GM18868 (cell line): Measurements from ENCODE around the gene ATF6B.
"Not testable (repeated sequence)": the region's sequence is repeated elsewhere in the genome, so short reads cannot be mapped to it uniquely, and the experiment has no call there.

Experiments used
- ATAC-seq: cut with Tn5 transposase; IDR thresholded peaks from one replicate; pipeline ENCODE4 v1.9.1; 2021; ENCODE audit warnings: mild to moderate bottlenecking, moderate library complexity; ENCODE audit not compliant: unreplicated experiment

Gene ATF6B

DNA sequence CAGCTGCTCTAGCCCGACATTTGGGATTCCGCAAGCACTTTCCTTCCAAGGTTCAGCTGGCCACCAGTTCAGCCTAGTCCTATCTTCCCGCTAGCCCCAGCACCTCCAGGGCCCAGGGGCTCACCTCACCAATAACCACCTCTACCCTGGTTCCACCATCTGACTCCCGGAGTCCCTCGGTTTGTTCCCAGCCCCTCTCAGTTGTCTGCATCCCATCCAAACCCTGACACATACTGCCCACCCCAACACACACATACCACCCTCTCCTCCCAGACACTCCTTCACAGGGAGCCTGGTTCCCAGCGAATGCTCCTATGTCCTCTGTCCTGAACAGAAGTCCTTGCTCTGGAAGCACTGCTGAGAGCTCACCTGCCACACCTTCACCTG is 19.3 kb downstream of the ATF6B start:
- no peak for ATAC-seq

DNA sequence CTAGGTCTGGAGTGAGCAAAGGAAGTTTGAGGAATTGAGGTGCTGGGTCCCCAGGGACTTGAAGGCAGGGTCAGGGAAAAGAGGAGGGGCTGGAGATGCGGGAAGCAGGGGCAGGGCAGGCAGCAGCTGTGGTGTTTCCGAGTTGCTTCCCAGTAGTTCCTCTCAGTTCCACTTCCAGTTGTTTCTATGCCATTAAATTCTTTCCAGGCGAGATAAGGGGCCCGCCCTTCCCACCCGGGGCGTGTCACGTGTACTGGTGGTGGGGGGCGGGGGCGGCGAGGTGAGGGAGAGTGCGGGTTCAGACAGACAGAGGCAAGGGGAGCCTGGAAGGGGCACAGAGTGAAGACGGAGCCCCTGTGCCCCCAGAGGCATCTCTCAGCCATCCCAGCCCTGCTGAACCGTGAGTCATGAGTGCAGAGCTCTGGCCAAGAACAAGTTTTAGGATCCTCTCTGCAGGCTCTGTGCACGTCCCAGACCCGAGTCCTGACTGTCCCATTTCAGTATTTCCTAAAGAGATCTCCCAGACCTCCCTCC is 19.9 kb downstream of the ATF6B start:
- ATAC-seq, result no peak

DNA sequence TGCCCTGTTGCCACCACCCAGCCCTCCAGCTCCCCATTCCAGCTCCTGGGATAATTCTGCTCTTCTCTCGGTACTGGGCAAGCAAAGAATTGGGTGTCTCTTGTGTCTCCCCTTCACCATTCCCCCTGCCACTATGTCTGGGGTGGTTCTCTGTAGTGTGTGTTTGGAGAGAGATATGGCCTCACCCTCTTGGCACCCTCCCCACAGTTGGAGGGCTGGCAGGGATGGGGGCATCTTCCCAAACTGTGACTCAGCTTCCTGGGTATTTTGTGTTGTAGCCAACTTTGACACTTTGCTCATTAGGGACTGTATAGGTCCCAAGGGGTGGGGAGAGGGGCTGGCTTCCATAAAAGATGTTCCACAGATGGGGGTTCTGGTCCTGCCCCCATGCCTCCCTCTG is 20.6 kb downstream of the ATF6B start:
- ATAC-seq, result no peak

DNA sequence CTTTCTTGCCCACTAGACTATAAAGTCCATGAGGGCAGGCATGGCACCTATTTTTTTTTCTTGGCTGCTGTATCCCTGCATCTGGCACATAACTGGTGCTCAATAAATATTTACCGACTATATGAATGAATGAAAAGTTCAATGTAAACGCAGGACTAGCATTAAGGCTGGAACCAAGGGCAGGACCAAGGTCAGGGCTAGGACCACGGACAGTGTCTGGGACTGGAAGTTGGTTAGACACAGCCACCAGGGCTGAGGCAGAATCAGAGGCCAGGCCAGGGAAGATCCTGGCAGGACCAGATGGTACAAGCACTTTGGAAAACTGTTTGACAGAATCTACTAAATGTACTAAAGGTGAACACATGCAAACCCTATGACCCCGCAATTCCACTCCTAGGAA is 22.6 kb downstream of the ATF6B start:
- ATAC-seq, result no peak

DNA sequence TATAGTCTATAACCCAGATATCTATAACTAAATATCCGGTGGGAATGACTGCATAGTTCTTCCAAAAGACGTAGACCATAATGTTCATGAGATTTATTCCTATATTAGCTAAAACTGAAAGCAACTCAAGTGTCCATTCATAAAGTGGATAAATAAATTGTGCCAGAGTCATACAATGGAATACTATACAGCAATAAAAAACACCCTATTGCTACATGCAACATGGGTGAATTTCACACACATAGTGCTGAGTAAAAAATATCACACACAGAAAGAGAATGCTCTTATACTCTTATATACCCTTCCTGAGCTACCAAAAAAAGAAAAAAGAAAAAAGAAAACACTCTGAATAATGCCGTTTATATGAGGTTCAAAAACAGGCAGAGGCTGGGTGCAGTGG is 25.8 kb downstream of the ATF6B start:
- no peak for ATAC-seq

DNA sequence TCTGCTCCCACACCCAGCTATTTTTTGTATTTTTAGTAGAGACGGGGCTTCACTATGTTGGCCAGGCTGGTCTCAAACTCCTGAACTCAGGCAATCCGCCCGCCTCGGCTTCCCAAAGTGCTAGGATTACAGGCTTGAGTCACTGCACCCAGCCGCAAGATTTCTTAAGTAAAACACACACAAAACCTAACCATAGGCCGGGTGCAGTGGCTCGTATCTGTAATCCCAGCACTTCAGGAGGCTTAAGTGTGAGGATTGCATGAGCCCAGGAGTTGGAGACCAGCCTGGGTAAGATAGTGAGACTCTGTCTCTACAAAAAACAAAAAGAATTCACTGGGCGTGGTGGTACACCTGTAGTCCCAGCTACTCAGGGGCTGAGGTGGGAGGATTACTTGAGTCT is 27.8 kb downstream of the ATF6B start:
- not testable (repeated sequence) for ATAC-seq

DNA sequence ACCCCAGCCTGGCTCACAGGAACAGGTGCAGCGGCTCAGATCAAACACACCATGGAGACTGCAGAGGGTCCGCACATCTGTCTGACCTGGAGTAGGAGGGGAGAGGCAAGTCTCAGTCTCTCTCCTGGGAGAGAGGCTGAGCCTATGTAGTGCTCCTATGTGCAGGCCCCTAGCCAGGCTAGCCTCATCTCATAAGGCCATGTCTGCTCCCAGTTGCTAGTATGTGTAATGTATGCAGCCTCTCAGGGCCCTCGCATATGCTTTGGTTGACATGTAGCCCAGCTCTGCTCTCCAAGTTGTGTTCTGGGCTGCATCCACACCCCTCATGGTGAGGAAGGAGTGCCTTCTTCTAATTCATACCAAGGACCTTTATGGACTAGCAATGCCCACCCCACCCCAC is 30.7 kb downstream of the ATF6B start:
- no peak for ATAC-seq

DNA sequence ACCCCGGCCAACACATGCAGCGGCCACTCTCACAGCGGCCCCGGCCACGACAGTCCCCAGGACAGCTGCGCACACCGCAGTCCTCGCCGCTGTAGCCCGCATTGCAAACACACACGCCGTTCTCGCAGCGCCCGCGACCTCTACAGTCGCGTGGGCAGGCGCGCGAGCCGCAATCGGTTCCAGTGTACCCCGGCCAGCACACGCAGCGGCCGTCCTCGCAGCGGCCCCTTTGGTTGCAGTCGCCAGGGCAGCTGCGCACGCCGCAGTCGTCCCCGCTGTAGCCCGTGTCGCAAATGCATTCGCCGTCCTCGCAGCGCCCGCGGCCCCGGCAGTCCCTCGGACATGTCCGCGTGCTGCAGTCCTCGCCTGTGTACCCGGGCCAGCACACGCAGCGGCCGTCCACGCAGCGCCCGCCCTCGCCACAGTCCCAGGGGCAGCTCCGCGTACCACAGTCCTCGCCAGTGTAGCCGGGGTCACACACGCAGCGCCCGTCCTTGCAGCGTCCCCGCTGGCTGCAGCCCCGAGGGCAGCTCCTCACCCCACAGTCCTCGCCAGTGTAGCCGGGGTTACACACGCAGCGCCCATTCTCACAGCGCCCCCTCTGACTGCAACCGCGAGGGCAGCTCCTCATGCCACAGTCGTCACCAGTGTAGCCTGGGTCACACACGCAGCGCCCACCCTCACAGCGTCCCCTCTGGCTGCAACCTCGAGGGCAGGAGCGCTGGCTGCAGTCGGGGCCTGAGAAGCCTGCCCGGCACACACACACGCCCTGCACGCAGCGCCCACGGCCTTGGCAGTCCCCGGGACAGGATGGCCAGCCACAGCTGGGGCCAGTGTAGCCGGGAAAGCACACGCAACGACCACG is 31.4 kb downstream of the ATF6B start:
- no peak for ATAC-seq

DNA sequence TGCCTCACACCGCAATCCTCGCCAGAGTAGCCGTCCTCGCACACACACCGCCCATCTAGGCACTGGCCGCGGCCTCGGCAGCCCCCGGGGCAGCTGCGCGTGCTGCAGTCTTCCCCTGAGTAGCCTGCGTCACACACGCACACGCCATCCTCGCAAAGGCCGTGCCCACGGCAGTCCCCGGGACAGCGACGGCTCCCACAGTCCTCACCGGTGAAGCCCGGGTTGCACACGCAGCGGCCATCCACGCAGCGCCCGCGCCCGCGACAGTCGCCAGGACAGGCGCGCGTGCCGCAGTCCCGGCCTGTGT is 32.0 kb downstream of the ATF6B start:
- no peak for ATAC-seq

DNA sequence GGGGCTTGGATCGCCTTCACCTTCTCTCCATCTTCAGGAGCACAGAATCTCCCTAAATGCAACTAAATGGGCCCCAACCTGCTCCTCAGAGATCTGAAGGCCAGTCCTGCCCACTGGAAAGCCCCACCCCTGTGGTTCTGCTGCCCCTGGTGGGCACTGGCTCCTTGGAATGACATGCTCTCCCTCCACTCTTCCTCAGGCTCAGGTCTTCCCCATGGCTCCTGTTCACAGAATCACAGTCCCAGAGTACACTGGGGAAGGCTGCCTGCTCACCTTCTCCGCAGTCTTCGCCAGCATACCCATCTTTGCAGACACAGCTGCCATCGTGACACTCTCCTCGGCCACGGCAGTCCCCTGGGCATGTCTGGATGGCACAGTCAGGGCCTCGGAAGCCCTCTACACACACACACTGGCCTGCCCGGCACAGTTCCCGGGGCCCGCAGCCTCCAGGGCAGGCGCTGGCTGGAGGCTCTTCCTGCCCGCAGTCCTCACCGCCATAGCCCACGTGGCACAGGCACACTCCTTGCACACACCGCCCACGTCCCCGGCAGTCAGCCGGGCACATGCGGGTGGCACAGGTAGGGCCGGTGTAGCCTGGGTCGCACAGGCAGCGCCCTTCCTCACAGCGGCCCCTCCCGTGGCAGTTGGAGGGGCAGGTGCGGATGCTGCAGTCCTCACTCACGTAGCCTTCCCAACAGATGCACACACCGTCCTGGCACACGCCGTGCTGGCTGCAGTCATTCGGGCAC is 32.5 kb downstream of the ATF6B start:
- ATAC-seq, result no peak

DNA sequence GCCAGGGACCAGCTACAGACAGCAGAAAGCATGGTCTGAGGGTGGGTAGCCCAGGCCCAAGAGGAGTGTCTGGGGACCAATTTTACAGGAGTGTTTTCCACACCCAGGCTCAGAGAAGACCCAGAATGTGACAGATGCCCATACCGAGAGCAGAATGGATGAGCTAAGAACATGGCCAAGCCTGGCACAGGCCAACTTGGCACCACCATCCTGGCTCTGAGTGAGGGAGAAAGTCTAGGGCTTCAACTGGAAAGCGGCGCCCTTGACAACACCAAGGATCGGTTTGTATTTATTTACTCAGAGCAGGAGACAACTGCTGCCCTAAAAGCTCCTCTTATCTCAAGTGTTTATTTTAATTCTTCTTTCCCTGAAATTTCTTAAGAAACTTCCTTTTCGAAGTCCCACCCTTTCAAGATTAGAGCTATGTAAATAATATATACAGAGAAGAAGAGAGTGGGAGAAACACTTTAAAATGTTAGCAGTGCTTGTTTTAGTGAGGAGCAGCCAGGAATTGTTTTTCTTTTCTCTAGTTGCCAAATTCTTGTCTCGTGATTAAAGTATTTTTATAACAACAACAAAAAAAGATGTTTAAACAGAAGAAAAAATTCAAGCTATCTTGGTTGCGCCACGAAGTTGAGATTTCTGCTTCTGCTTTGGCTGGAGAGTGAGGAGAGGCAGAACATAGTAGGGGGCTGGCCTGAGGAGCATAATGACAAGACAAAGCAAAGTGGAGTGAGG is 35.1 kb downstream of the ATF6B start:
- ATAC-seq, result no peak

DNA sequence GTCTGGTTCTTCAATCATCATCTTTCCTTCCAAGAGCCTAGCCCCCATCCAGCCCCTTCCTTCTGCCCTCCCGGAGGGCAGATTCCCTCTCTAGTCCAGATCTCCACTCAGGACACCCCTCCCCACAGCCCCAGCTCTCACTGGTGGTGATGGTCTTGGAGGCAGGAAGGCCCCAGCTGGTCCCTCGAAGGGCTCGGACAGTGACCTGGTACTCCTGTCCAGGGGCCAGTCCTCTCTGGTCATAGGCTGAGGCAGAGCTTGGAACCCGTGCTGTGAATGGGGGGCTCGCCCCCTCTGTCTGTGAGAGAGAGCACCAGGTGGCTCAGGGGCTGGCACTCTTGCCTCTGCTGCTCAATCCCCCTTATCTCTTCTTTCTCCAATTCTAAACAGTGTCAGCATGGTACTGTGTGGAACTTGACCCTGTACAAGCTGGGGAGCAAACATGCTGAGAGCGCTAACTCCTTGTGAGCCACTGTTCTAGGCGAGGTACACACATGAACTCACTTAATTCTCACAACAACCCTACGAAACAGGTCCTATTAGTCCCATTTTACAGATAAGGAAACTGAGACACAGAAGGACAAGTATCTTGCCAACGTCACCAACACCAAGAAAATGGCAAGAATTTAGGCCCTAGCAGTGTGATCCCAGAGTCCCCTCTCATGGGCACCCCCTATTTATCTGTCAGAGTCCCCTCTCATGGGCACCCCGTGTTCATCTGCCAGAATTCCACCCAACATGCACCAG is 38.8 kb downstream of the ATF6B start:
- ATAC-seq, result no peak

DNA sequence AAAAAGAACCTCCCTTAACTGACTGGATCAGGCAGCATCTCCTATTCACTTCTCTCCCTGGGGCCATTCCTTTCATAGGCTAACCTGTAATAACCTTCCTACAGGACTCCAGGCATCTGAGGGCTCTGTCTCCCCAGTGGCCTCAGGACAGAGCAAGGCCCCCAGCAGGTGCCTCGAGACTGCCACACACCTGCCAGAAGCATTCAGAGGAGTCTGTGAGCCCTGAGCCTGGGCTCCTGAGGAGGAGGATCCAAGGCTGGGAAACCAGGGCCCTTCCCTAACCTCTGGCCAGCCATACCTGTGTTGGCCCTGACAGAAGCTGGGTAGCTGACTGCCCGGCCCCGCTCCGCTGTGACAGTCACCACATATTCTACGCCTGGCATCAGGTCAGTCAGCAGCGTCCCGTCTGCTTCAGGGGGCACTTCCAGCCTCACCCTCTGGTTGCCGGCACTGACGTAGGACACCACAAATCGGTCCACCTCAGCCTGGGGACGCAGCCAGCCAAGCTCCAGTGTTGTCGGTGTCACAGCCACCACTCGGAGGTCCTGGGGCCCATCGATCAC is 39.5 kb downstream of the ATF6B start:
- ATAC-seq, result no peak

DNA sequence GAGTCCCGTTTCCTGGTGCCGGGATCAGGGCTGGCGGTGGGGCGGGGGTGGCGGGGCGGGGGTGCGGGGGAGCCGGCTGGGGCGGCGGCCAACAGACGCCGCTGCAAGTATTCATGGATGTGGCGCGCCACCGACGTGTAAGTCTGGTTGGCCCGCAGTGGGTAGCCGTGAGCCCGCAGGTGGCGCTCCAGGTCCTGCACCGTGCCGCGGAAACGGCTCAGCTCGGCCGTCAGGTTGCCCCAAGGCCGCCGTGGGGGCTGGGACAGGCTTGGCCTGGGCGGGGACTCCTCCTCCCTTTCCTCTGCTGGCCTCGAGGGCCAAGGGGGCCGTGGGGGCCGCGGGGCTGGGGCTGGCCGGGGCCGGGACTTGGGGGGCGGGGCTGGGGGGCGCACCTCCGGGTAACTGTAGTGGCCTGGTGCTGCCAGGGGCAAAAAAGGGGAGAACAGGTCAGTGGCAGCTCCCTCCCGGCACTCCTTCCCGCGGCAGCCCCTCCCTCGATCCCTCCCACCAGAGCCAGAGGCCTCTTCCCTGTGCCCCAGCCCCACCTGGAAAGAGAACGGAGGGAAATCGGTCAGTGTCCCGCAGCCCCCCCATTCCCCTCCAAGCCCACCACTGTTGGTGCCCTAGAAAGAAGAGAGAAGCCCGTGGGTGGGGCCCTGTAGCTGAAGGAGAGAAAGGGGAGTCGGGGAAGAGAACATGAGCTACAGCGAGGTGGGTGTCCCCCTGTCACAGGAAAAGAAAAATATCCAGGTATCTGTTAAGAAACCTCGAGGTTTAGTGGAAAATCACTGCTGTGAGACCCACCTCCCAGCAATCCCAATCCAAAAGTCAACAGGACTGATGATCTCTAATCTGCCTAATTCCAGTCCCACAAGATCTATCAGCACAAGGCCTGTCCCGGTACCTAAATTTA is 40.2 kb downstream of the ATF6B start:
- no peak for ATAC-seq

DNA sequence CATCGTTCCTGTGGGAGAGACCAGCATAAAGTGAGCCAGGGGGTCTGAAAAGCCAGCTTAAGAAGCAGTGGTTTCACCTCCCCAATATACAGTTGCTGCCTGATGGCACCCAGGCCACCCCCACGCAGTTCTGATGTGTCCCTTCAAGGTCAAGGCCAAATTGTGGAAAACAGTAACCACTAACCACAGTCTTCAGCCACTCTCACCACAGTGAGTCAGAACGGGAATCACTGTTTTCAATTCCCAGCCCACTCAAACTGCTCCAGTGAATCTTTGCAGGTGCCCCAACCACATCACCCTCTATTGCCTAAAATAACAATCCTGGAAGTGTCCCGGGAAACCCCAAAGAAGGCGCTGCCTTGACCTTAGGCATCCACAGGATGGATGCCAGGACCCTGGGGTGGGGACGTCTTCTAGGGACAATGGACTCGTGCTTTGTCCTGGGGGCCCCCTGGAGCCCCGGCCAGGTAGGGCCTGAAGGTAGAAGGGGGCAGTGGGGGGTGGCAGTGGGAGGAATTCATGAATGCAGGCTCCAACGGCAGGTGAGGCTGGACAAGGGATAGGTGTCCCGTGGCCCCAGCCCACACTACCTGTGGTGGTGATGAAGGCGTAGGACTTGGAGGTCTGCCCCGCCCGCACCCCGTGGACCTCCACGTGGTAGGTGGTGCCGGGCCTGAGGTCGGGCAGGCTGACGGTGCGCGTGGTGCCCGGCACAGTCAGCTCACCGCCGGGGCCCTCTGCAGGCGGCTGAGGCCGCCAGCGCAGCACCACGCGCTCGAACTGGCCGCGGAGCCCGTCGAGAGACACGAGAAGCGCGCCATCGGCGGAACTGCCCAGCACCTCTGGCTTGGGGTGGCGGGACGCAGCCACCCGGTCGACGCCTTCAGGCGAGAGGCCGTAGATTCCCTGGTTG is 41.1 kb downstream of the ATF6B start:
- ATAC-seq, result no peak

DNA sequence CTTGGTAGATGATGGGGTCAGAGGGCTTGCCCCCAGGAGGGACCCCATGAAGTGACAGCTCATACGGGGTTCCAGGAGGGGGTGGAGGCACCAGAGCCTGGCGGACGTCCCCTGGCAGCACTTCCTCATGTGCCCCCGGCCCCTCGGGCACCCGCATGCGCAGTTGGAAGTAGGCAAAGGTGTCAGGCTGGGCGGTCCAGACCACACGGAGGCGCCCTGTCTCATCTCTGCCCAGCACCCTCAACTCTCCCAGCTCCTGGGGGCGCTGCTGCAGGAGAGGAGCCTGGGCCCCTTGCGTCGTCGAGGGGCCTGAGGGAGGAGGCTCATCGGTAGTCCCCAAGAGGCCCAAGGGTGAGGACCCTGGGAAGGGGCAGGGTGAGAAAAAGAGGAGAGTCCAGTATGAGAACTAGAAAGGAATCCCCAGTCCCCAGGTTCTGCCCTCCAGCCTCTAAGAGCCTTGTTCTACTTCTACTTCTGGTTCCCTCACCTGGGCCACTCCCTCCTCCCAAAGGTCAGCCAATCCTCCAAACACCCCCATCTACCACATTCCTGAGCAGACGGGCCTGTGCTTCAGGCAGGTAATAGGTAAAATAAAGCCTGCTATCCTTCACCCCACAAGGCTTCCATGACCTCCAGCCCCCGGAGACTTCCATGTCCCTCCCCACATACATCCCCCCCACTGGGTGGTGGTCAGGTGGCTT is 42.1 kb downstream of the ATF6B start:
- no peak for ATAC-seq

DNA sequence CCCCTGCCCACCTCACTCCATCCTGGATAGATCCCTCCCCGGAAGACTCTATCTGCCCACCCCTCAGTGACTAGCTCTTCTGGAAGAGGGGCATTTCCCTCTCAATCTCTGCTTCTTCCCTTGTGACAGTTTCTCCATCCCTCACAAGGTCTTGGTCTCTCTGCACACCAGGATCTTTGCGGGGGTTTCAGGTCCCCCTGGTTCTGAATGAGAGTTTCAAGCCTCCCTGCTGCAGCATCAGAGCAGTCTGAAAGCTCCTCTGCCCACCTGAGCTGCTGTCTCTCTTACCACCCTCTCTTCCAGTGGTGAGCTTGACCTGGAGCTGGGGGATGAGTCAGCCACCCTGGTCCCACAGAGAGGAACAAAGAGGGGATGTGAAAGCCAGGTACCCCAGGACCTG is 43.3 kb downstream of the ATF6B start:
- no peak for ATAC-seq
